A549 (cell line): ENCODE results near the gene PLPPR3.

Experiments
- CBX8 ChIP-seq: fragments of 200-600 bp; sonication (generic); IDR thresholded peaks from 2 replicates; pipeline ENCODE4 v1.6.1; 2016
- CHD2 ChIP-seq: fragments of 150-350 bp; IDR thresholded peaks from 2 replicates; pipeline ENCODE4 v1.6.1; 2014; ENCODE audit warnings: low read length; ENCODE audit not compliant: partially characterized antibody
- CTCF ChIP-seq: fragments of >200 bp; sonication (Bioruptor Twin); formaldehyde crosslinking; IDR thresholded peaks from 3 replicates; pipeline ENCODE4 v1.5.1; 2016
- ELK1 ChIP-seq: fragments of 150-350 bp; IDR thresholded peaks from 2 replicates; pipeline ENCODE4 v1.6.1; 2014; ENCODE audit warnings: low read depth, mild to moderate bottlenecking, low read length
- EP300 ChIP-seq, 2 experiments: fragments of >200 bp; sonication (Bioruptor Twin); formaldehyde crosslinking; IDR thresholded peaks; 2 replicates in 1 of 2; 3 replicates in 1 of 2; pipeline ENCODE4 v1.6.1; 2016 to 2017
- HOXB5 ChIP-seq: fragments of 250-450 bp; sonication (Bioruptor Pico); IDR thresholded peaks from 2 replicates; pipeline ENCODE4 v1.5.0; 2020; ENCODE audit warnings: mild to moderate bottlenecking, moderate library complexity
- NPAS2 ChIP-seq: fragments of 250-450 bp; sonication (Bioruptor Pico); IDR thresholded peaks from 2 replicates; pipeline ENCODE4 v1.8.0; 2022; ENCODE audit warnings: mild to moderate bottlenecking, moderate library complexity, borderline replicate concordance
- POLR2A ChIP-seq: IDR thresholded peaks from 2 replicates; pipeline ENCODE4 v1.6.1; 2012; ENCODE audit warnings: mild to moderate bottlenecking, low read length
- SMC3 ChIP-seq: fragments of >200 bp; sonication (Bioruptor Twin); formaldehyde crosslinking; IDR thresholded peaks from 3 replicates; pipeline ENCODE4 v1.6.1; 2018; ENCODE audit warnings: inconsistent platforms
- TF ChIP-seq, protein P1 (sequence below): IDR thresholded peaks from 2 replicates; pipeline ENCODE4 v1.6.1; 2012
- TF ChIP-seq, protein P2 (sequence below): fragments of 450-650 bp; IDR thresholded peaks from 2 replicates; pipeline ENCODE4 v1.6.1; 2014; ENCODE audit warnings: antibody characterized with exemption

- TF ChIP-seq, protein P1, sequence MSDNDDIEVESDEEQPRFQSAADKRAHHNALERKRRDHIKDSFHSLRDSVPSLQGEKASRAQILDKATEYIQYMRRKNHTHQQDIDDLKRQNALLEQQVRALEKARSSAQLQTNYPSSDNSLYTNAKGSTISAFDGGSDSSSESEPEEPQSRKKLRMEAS: no peak
- TF ChIP-seq CTCF (no peak), CHD2 (no peak), POLR2A (no peak), ELK1 (no peak), SMC3 (no peak), HOXB5 (CRISPR knock-in tag) (no peak), CBX8 (no peak), EP300 (IDR thresholded peaks at IDR 0.05) (no peak), NPAS2 (CRISPR knock-in tag) (no peak)
- TF ChIP-seq, protein P2, sequence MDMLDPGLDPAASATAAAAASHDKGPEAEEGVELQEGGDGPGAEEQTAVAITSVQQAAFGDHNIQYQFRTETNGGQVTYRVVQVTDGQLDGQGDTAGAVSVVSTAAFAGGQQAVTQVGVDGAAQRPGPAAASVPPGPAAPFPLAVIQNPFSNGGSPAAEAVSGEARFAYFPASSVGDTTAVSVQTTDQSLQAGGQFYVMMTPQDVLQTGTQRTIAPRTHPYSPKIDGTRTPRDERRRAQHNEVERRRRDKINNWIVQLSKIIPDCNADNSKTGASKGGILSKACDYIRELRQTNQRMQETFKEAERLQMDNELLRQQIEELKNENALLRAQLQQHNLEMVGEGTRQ: no peak
Observed at GRCh38 chr19:812747-813218, 9.0 kb downstream of the PLPPR3 start.
